SK-N-SH (cell line): ENCODE data around the gene NPS. TPM values are rescaled to one million over a fixed set of nuclear protein-coding genes. Genes with fewer than 3 reads are reported as not detected.

Source experiments
- CTCF ChIA-PET: fragments of 300-600, 350-600 bp; formaldehyde crosslinking; extraction: SDS; loops from one replicate; lab custom pipeline; 2021; lab: Yijun Ruan, JAX
- POLR2A ChIA-PET: fragments of 350-600 bp; sonication (Branson Sonifier 250); formaldehyde crosslinking; extraction: SDS; loops from one replicate; lab custom pipeline; 2020; ENCODE audit warnings: antibody characterized with exemption, inconsistent platforms; lab: Yijun Ruan, JAX
- DNase-seq: peaks from one replicate; pipeline ENCODE4 v3.0.0; 2012
- H2AFZ ChIP-seq: fragments of 200-600 bp; sonication (generic); 2 replicates; pipeline ENCODE4 v1.8.1; 2016; ENCODE audit warnings: antibody characterized with exemption, mild to moderate bottlenecking, low read depth
- H3F3A ChIP-seq: fragments of 200-600 bp; sonication (generic); replicated peaks from 2 replicates; pipeline ENCODE3; 2016; ENCODE audit warnings: antibody characterized with exemption, mild to moderate bottlenecking; ENCODE audit not compliant: insufficient read depth
- H3K27ac ChIP-seq, 2 experiments: fragments of 200-500 bp in 1 of 2; fragments of 200-600 bp in 1 of 2; sonication (Bioruptor generic) in 1 of 2; sonication (generic), shearing (Covaris generic) in 1 of 2; 2 replicates each; pipeline versions ENCODE4 v1.5.1 to v1.6.1; 2014 to 2016; ENCODE audit warnings: low read depth in 2 of 2, inconsistent platforms in 1 of 2, low read length in 1 of 2, mild to moderate bottlenecking in 1 of 2, mixed read lengths in 1 of 2
- H3K27me3 ChIP-seq: fragments of 200-600 bp; sonication (generic), shearing (Covaris generic); 2 replicates; pipeline ENCODE4 v1.6.1; 2016; ENCODE audit warnings: mixed run types; ENCODE audit not compliant: insufficient read depth
- H3K36me3 ChIP-seq, 2 experiments: fragments of 200-500 bp in 1 of 2; fragments of 200-600 bp in 1 of 2; sonication (Bioruptor generic) in 1 of 2; sonication (generic) in 1 of 2; replicated peaks in 1 of 2; 2 replicates each; pipeline versions ENCODE3 to v1.5.1; 2014 to 2016; ENCODE audit warnings: low read length in 1 of 2, mild to moderate bottlenecking in 1 of 2; ENCODE audit not compliant: insufficient read depth in 2 of 2, control insufficient read depth in 1 of 2
- H3K4me1 ChIP-seq, 2 experiments: fragments of 200-500 bp in 1 of 2; fragments of 200-600 bp in 1 of 2; sonication (Bioruptor generic) in 1 of 2; sonication (generic), shearing (Covaris generic) in 1 of 2; 2 replicates each; pipeline versions ENCODE4 v1.5.1 to v1.6.1; 2014 to 2016; ENCODE audit warnings: low read depth in 1 of 2, low read length in 1 of 2, mixed run types in 1 of 2; ENCODE audit not compliant: insufficient read depth in 2 of 2, control insufficient read depth in 1 of 2
- H3K4me2 ChIP-seq: fragments of 200-600 bp; sonication (generic), shearing (Covaris generic); 2 replicates; pipeline ENCODE4 v1.6.1; 2017; ENCODE audit warnings: mixed run types
- H3K4me3 ChIP-seq, 2 experiments: fragments of 200-500 bp in 1 of 2; fragments of 200-600 bp in 1 of 2; sonication (Bioruptor generic) in 1 of 2; sonication (generic), shearing (Covaris generic) in 1 of 2; 2 replicates each; pipeline versions ENCODE4 v1.5.1 to v1.8.1; 2014 to 2016; ENCODE audit warnings: low read depth in 2 of 2, inconsistent platforms in 1 of 2, low read length in 1 of 2, mild to moderate bottlenecking in 1 of 2, mixed read lengths in 1 of 2, moderate library complexity in 1 of 2
- H3K79me2 ChIP-seq: fragments of 200-600 bp; sonication (generic); 2 replicates; pipeline ENCODE4 v1.8.1; 2017; ENCODE audit warnings: mild to moderate bottlenecking; ENCODE audit not compliant: insufficient read depth
- H3K9ac ChIP-seq: fragments of 200-600 bp; sonication (generic); 2 replicates; pipeline ENCODE4 v1.6.1; 2017; ENCODE audit warnings: mixed run types
- H3K9me2 ChIP-seq: fragments of 200-600 bp; sonication (generic); 2 replicates; pipeline ENCODE4 v1.6.1; 2017; ENCODE audit warnings: mixed run types
- H3K9me3 ChIP-seq: fragments of 200-600 bp; sonication (generic); 2 replicates; pipeline ENCODE4 v1.6.1; 2017; ENCODE audit warnings: mixed run types, mild to moderate bottlenecking, moderate library complexity
- H4K20me1 ChIP-seq: fragments of 200-600 bp; sonication (generic); 2 replicates; pipeline ENCODE4 v1.6.1; 2017; ENCODE audit warnings: mild to moderate bottlenecking, mixed run types; ENCODE audit not compliant: insufficient read depth
- ELF1 ChIP-seq: IDR thresholded peaks from 2 replicates; pipeline ENCODE4 v1.4.0; 2012
- FOSL2 ChIP-seq: IDR thresholded peaks from 2 replicates; pipeline ENCODE4 v1.4.0; 2012; ENCODE audit warnings: low read depth, mild to moderate bottlenecking, moderate library complexity, borderline replicate concordance
- FOXJ3 ChIP-seq: sonication (generic); formaldehyde crosslinking; IDR thresholded peaks from 2 replicates; pipeline ENCODE4 v1.5.1; 2020; ENCODE audit warnings: mild to moderate bottlenecking, missing genetic modification reagents
- MEF2A ChIP-seq: IDR thresholded peaks from 2 replicates; pipeline ENCODE4 v1.4.0; 2012; ENCODE audit warnings: low read depth, borderline replicate concordance
- RAD21 ChIP-seq: IDR thresholded peaks from 2 replicates; pipeline ENCODE4 v1.6.1; 2012; ENCODE audit warnings: mild to moderate bottlenecking, low read length
- REST ChIP-seq: IDR thresholded peaks from 2 replicates; pipeline ENCODE4 v1.6.1; 2012; ENCODE audit warnings: mild to moderate bottlenecking, low read depth, low read length, moderate library complexity
- TAF1 ChIP-seq: IDR thresholded peaks from 2 replicates; pipeline ENCODE4 v1.6.1; 2012; ENCODE audit warnings: low read depth, mild to moderate bottlenecking, low read length, moderate library complexity, borderline replicate concordance
- TEAD4 ChIP-seq: IDR thresholded peaks from 2 replicates; pipeline ENCODE4 v1.4.0; 2012; ENCODE audit warnings: mild to moderate bottlenecking, borderline replicate concordance; ENCODE audit not compliant: insufficient read depth
- WGBS: methylation state at CpG from one replicate; pipeline ENCODE4 v1.1.6; 2017; ENCODE audit warnings: low lambda C conversion rate; 5-methylcytosine and 5-hydroxymethylcytosine counted together
- polyA plus RNA-seq, 3 experiments: library from polyadenylated mRNA; depleted of rRNA; stranded (reverse); fragments of >200 nt; gene quantifications; 2 replicates each; pipeline ENCODE4 v1.2.3, GENCODE V29; 2012
- TF ChIP-seq, protein P1 (sequence below): fragments of 200-600 bp; sonication (generic); IDR thresholded peaks from 2 replicates; pipeline ENCODE4 v1.6.1; 2017; ENCODE audit warnings: antibody characterized with exemption, mild to moderate bottlenecking, moderate library complexity

Gene NPS
- polyA plus RNA-seq, 1 of the 3 experiments (the other 2 are of a cell fraction) = not detected

DNA sequence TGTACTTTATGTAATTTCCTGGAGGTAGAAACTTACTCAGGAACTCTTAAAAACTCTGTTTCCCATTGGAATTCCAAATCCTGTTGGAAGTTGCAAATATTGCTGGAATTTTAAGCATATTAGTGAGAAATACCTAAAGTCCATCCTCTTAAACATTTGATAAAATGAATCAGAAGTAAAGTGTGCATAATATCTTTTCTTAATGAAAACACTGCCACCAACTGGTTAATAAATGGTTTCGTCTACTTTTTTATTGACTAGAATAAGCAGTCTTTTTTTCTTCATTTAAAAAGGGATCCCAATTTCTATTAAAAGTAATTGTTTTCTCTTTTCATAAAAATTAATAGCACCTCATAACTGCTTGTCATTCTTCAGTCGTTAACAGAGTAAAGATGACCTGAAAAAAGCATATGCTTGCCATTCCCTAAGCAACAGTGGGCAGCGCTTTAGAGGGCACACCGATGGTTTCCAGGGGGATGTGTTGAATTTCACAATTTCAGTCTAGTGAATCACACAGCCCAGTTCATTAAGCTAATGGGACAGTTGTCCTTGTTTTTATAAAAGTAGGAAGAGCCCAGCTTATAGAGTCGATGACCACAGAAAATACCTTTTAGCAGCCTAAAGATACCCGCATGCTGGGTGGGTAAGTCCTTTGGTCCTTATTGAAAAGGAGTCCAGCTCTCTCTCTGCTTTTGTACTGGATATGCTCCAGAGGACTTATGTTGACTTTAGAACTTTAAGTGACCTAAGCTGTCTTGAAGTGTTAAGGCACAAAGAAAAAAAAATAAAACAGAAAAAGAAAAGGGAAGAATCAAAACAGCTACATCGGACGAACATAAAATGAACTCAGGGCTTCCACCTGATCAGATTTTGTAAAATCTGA is 28.5 kb downstream of the NPS start:
- Histone ChIP-seq H3K79me2 (no peaks in the 10 kb centered on the region), H3K9ac (no peak overlapping the region), H3K9me2 (no peaks in the 10 kb centered on the region), H2AFZ (no peak overlapping the region), H3K27ac (no peak overlapping the region), H3K4me3 (no peak overlapping the region), H3K4me1 (no peaks in the 10 kb centered on the region), H3K4me2 (no peak overlapping the region), H4K20me1 (no peaks in the 10 kb centered on the region), H3K9me3 (no peaks in the 10 kb centered on the region), H3F3A (no peaks in the 10 kb centered on the region), H3K36me3 (no peaks in the 10 kb centered on the region), H3K27me3 (no peaks in the 10 kb centered on the region)
- DNase-seq = peak; percentile 17
- WGBS = 43% methylated on average over 8 of the region's 8 CpGs
- ChIA-PET CTCF (interaction anchor here (0.8 to 2.1 kb wide), 13 partner anchors 10 to 1643 kb away, joined by 3 to 8 read pairs (median 4); no protein-coding TSS in a partner anchor), POLR2A (no interaction called here)
- no peak for TF ChIP-seq REST
- peak; percentile 62 for TF ChIP-seq RAD21
- TF ChIP-seq, protein P1, sequence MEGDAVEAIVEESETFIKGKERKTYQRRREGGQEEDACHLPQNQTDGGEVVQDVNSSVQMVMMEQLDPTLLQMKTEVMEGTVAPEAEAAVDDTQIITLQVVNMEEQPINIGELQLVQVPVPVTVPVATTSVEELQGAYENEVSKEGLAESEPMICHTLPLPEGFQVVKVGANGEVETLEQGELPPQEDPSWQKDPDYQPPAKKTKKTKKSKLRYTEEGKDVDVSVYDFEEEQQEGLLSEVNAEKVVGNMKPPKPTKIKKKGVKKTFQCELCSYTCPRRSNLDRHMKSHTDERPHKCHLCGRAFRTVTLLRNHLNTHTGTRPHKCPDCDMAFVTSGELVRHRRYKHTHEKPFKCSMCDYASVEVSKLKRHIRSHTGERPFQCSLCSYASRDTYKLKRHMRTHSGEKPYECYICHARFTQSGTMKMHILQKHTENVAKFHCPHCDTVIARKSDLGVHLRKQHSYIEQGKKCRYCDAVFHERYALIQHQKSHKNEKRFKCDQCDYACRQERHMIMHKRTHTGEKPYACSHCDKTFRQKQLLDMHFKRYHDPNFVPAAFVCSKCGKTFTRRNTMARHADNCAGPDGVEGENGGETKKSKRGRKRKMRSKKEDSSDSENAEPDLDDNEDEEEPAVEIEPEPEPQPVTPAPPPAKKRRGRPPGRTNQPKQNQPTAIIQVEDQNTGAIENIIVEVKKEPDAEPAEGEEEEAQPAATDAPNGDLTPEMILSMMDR = peak; percentile 49
- no peak for TF ChIP-seq TEAD4

DNA sequence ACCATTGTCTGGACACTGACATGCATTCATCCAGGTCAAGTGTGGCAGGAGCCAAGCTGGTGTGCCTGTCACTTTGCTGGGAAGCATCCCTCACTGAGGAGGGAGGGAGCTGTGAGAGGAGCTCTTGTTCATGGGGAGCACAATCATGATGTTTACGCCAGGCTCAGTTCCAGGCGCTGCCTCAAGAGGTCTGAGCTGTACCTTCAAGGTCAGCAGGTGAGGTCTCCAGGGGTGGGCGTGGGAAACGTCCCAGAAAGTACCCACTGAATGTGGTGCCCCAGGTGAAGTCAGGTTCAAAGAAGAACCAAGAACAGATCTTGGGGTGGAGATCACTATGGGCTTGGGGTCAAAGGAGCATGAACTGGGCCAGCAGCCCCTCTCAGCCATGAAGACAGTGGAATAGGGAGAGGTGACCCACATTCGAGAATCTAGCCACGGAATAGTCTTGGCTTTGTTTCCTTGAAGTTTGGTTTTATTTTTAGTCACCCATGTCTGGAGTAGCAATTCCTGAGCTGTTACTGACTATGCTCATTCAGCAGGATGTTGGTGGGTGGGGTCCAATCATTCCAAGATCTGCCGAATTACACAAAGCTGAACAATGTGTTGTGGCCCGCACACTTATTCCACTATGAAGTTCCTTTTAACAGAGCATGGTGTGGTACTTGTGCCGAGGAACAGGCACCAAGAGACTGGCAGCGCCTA is 29.3 kb downstream of the NPS start:
- no peak overlapping the region for H2AFZ ChIP-seq
- no peaks in the 10 kb centered on the region for H3K9me3 ChIP-seq
- H3F3A ChIP-seq = no peaks in the 10 kb centered on the region
- H4K20me1 ChIP-seq = no peaks in the 10 kb centered on the region
- H3K27ac ChIP-seq = no peak overlapping the region
- H3K9ac ChIP-seq = no peak overlapping the region
- 27% methylated on average over 8 of the region's 10 CpGs for WGBS
- H3K36me3 ChIP-seq = no peaks in the 10 kb centered on the region
- H3K27me3 ChIP-seq = no peaks in the 10 kb centered on the region
- ChIA-PET CTCF (interaction anchor here (0.8 to 2.1 kb wide), 12 partner anchors 10 to 1644 kb away, joined by 3 to 8 read pairs (median 4); no protein-coding TSS in a partner anchor), POLR2A (no interaction called here)
- DNase-seq = no peak
- H3K4me3 ChIP-seq = no peak overlapping the region
- no peak overlapping the region for H3K4me2 ChIP-seq
- no peaks in the 10 kb centered on the region for H3K4me1 ChIP-seq
- H3K9me2 ChIP-seq = no peaks in the 10 kb centered on the region
- TF ChIP-seq FOXJ3 (CRISPR knock-in tag) = no peak
- no peak for TF ChIP-seq ELF1
- TF ChIP-seq FOSL2 = no peak
- no peak for TF ChIP-seq TAF1
- no peak for TF ChIP-seq MEF2A
- H3K79me2 ChIP-seq = no peaks in the 10 kb centered on the region
